Hepatic stellate cell (primary cell): ENCODE data around the gene DTX4.

Source experiments
- DNase-seq: peaks from one replicate; pipeline ENCODE4 v3.0.0; 2011; ENCODE audit warnings: low spot score

Gene DTX4

GRCh38 chr11:59221441-59221840 lies 49.5 kb downstream of the DTX4 start:
- DNase-seq = peak; percentile 52

- DNase-seq = no peak
Measured at GRCh38 chr11:59222464-59223060, 50.6 kb downstream of the DTX4 start.

GRCh38 chr11:59223177-59223576 lies 51.2 kb downstream of the DTX4 start:
- no peak for DNase-seq

GRCh38 chr11:59223611-59224010 lies 51.7 kb downstream of the DTX4 start:
- DNase-seq = no peak

GRCh38 chr11:59224351-59224928 lies 52.5 kb downstream of the DTX4 start:
- DNase-seq = no peak

- DNase-seq = no peak
Measured at GRCh38 chr11:59225017-59225416, 53.1 kb downstream of the DTX4 start.

- no peak for DNase-seq
Measured at GRCh38 chr11:59226396-59226795, 54.5 kb downstream of the DTX4 start.

- no peak for DNase-seq
Measured at GRCh38 chr11:59240322-59240721, 68.4 kb downstream of the DTX4 start.

- DNase-seq = no peak
Measured at GRCh38 chr11:59243633-59244032, 71.7 kb downstream of the DTX4 start.

- DNase-seq = no peak
Measured at GRCh38 chr11:59247531-59248227, 75.7 kb downstream of the DTX4 start.

GRCh38 chr11:59249535-59249934 lies 77.6 kb downstream of the DTX4 start:
- DNase-seq = no peak

- no peak for DNase-seq
Measured at GRCh38 chr11:59253001-59253400, 81.1 kb downstream of the DTX4 start.

GRCh38 chr11:59254286-59254685 lies 82.4 kb downstream of the DTX4 start:
- no peak for DNase-seq

- DNase-seq = no peak
Measured at GRCh38 chr11:59255281-59255680, 83.3 kb downstream of the DTX4 start.
